K562 (cell line): ENCODE results near the gene EPHA1. TPM values are rescaled to one million over a fixed set of nuclear protein-coding genes. Genes with fewer than 3 reads are reported as not detected.

ENCODE experiments used
- ATAC-seq: fragments of 200-7000 bp; cut with Tn5 transposase; 3 replicates; pipeline ENCODE4 v1.9.1; 2020; ENCODE audit warnings: moderate library complexity
- BruUV-seq: library from RNA; stranded (reverse); fragments of 400-500 nt; replicated peaks from 2 replicates; lab custom pipeline; 2021; lab: Mats Ljungman, UMichigan
- CTCF ChIA-PET: fragments of 300-600 bp; formaldehyde crosslinking; extraction: SDS; loops from one replicate; lab custom pipeline; 2021; ENCODE audit warnings: low intra/inter-chr PET ratio; lab: Yijun Ruan, JAX
- POLR2A ChIA-PET: fragments of 300-600, 350-650 bp; sonication (Branson Sonifier 250); formaldehyde crosslinking; extraction: SDS; loops from one replicate; lab custom pipeline; 2021; ENCODE audit warnings: antibody characterized with exemption, inconsistent platforms; lab: Yijun Ruan, JAX
- DNase-seq, 4 experiments: peaks; one replicate each; pipeline versions ENCODE4 v3.0.0 to v3.0.0-alpha.2; 2011 to 2018; ENCODE audit warnings: low spot score in 3 of 4, mixed read lengths in 3 of 4; ENCODE audit errors: extremely low read depth in 1 of 4
- FAIRE-seq: peaks from 2 replicates; lab custom pipeline; 2011; peaks lifted over from hg19 to GRCh38; lab: Jason Lieb, UNC
- H2AFZ ChIP-seq: 2 replicates; pipeline ENCODE4 v1.6.0; 2011; ENCODE audit warnings: low read depth, low read length, control low read depth, inconsistent platforms
- H3K27ac ChIP-seq: fragments of 200-600 bp; 3 replicates; pipeline ENCODE4 v1.8.0; 2011; ENCODE audit warnings: low read depth, mild to moderate bottlenecking, control low read depth, inconsistent platforms, low read length, moderate library complexity, mixed read lengths; ENCODE audit errors: extremely low read depth
- H3K27me3 ChIP-seq, 2 experiments: fragments of 300-600 bp in 1 of 2; 2 replicates in 1 of 2; 3 replicates in 1 of 2; pipeline versions ENCODE4 v1.6.0 to v1.8.0; 2011; ENCODE audit warnings: inconsistent platforms in 2 of 2, low read length in 2 of 2, mild to moderate bottlenecking in 1 of 2, mixed read lengths in 1 of 2, moderate library complexity in 1 of 2; ENCODE audit not compliant: control insufficient read depth in 2 of 2, insufficient read depth in 2 of 2
- H3K36me3 ChIP-seq: fragments of 300-600 bp; 3 replicates; pipeline ENCODE4 v1.8.0; 2011; ENCODE audit warnings: mild to moderate bottlenecking, low read length, inconsistent platforms; ENCODE audit not compliant: control insufficient read depth, insufficient read depth
- H3K4me1 ChIP-seq, 2 experiments: fragments of 200-600 bp in 1 of 2; replicated peaks in 1 of 2; 2 replicates in 1 of 2; 3 replicates in 1 of 2; pipeline versions ENCODE4 v1.5.1 to v1.8.0; 2011; ENCODE audit warnings: inconsistent platforms in 2 of 2, low read length in 2 of 2, mild to moderate bottlenecking in 1 of 2, mixed read lengths in 1 of 2, moderate library complexity in 1 of 2; ENCODE audit not compliant: control insufficient read depth in 2 of 2, insufficient read depth in 2 of 2
- H3K4me2 ChIP-seq: 2 replicates; pipeline ENCODE4 v1.6.1; 2011; ENCODE audit warnings: low read length, control low read depth, inconsistent platforms, mixed read lengths; ENCODE audit not compliant: insufficient read depth
- H3K4me3 ChIP-seq: fragments of 200-600 bp; sonication (generic), shearing (Covaris generic); 2 replicates; pipeline ENCODE4 v1.5.1; 2016; ENCODE audit warnings: control low read depth, inconsistent platforms
- H3K79me2 ChIP-seq: fragments of 200-600 bp; 3 replicates; pipeline ENCODE4 v1.8.0; 2011; ENCODE audit warnings: low read length, inconsistent platforms; ENCODE audit not compliant: control insufficient read depth, insufficient read depth
- H3K9ac ChIP-seq, 2 experiments: 2 replicates each; pipeline versions ENCODE4 v1.6.0 to v1.6.1; 2011; ENCODE audit warnings: low read depth in 2 of 2, low read length in 2 of 2, control low read depth in 1 of 2, inconsistent platforms in 1 of 2, mild to moderate bottlenecking in 1 of 2, mixed read lengths in 1 of 2; ENCODE audit not compliant: insufficient read depth in 1 of 2
- H3K9me1 ChIP-seq: one replicate; pipeline ENCODE4 v1.6.0; 2011; ENCODE audit warnings: inconsistent platforms, mild to moderate bottlenecking, low read length, moderate library complexity; ENCODE audit not compliant: control insufficient read depth, insufficient read depth
- H3K9me3 ChIP-seq: replicated peaks from 2 replicates; pipeline ENCODE4 v1.5.1; 2011; ENCODE audit warnings: low read depth, low read length, inconsistent platforms; ENCODE audit not compliant: control insufficient read depth, insufficient read depth
- H4K20me1 ChIP-seq: replicated peaks from 2 replicates; pipeline ENCODE4 v1.6.1; 2011; ENCODE audit warnings: low read length, inconsistent platforms, mixed read lengths; ENCODE audit not compliant: control insufficient read depth, insufficient read depth
- CEBPB ChIP-seq: fragments of 450-650 bp; IDR thresholded peaks from 2 replicates; pipeline ENCODE4 v1.6.1; 2016; ENCODE audit warnings: missing genetic modification characterization, missing compliant biosample characterization
- MXI1 ChIP-seq: IDR thresholded peaks from 2 replicates; pipeline ENCODE4 v1.6.1; 2011; ENCODE audit warnings: low read depth, mild to moderate bottlenecking, improper control_type of control experiment, low read length
- NR2C2 ChIP-seq, 2 experiments: fragments of 200-800 bp in 1 of 2; sonication (Bioruptor generic) in 1 of 2; sonication (generic) in 1 of 2; formaldehyde crosslinking in 1 of 2; IDR thresholded peaks; 2 replicates each; pipeline versions ENCODE4 v1.6.1 to v1.8.0; 2016 to 2022; ENCODE audit warnings: mild to moderate bottlenecking in 1 of 2, missing compliant biosample characterization in 1 of 2, missing genetic modification characterization in 1 of 2, missing genetic modification reagents in 1 of 2
- PRMT5 ChIP-seq: sonication (generic); formaldehyde crosslinking; IDR thresholded peaks from 2 replicates; pipeline ENCODE4 v1.5.0; 2020; ENCODE audit warnings: missing genetic modification reagents
- PTBP1 ChIP-seq: fragments of 200-400 bp; formaldehyde crosslinking; IDR thresholded peaks from 2 replicates; pipeline ENCODE4 v1.6.1; 2017; ENCODE audit warnings: low read depth, low read length
- SMARCB1 ChIP-seq: IDR thresholded peaks from 2 replicates; pipeline ENCODE4 v1.6.1; 2011; ENCODE audit warnings: improper control_type of control experiment, low read depth; ENCODE audit not compliant: insufficient read length
- SRSF1 ChIP-seq: fragments of 200-400 bp; formaldehyde crosslinking; IDR thresholded peaks from 2 replicates; pipeline ENCODE4 v1.6.1; 2017; ENCODE audit warnings: mild to moderate bottlenecking, low read depth, low read length, moderate library complexity
- TAF7 ChIP-seq: fragments of 450-650 bp; IDR thresholded peaks from 2 replicates; pipeline ENCODE4 v1.6.1; 2016; ENCODE audit warnings: missing genetic modification characterization, missing compliant biosample characterization
- WGBS: fragments of 100-300 bp; shearing (Covaris generic); methylation state at CpG from one replicate; pipeline ENCODE4 v1.1.6; 2016; ENCODE audit warnings: low coverage, mixed read lengths; ENCODE audit not compliant: insufficient coverage; ENCODE audit errors: missing lambda C conversion rate; 5-methylcytosine and 5-hydroxymethylcytosine counted together
- in situ Hi-C: fragments of 300-500 bp; cut with MboI; formaldehyde crosslinking; loops from 4 replicates; pipeline ENCODE4 v1.15.0; 2018; ENCODE audit warnings: inconsistent platforms, mixed read lengths
- intact Hi-C: fragments of 100-400 bp; cut with micrococcal nuclease; formaldehyde crosslinking; loops from 2 replicates; pipeline ENCODE4 v1.14.2; 2022
- polyA plus RNA-seq, 8 experiments: library from polyadenylated mRNA; depleted of rRNA in 4 of 8; stranded (reverse) in 5 of 8; unstranded in 3 of 8; fragments of >200 nt; fragmentation: Nextera tagmentation in 2 of 8; fragmentation: Illumina TruSeq in 1 of 8; extraction: Ambion mirVana in 2 of 8; extraction: Trizol in 1 of 8; gene quantifications; 2 replicates each; pipeline versions ENCODE4 v1.2.1 to v1.2.3, GENCODE V29; 2011 to 2014; ENCODE audit warnings: inconsistent platforms in 1 of 8, missing spikeins in 1 of 8
- total RNA-seq, 7 experiments: library from RNA; depleted of rRNA in 6 of 7; stranded (reverse); fragments of >200 nt in 6 of 7; fragmentation: Illumina TruSeq in 2 of 7; extraction: Trizol in 2 of 7; gene quantifications; 2 replicates each; pipeline versions ENCODE4 v1.2.1 to v1.2.3, GENCODE V29; 2011 to 2021; ENCODE audit warnings: low replicate concordance in 1 of 7

EPHA1 gene
- total and polyA plus RNA-seq, 9 of the 15 experiments (the other 6 are each of a cell fraction or from before 2014, with no cell fraction given), result 0.22 to 0.57 (median 0.32) TPM; not detected in 6

GRCh38 chr7:143396625-143397556, 11.8 kb downstream of the EPHA1 start:
- H3K27me3 ChIP-seq, result peaks cover 47 to 81% of the 10 kb centered on the region in 2 experiments; a peak in 4 of 5 replicates
- in situ Hi-C loops, result no loop called here
- peaks cover 20% of the 10 kb centered on the region for H4K20me1 ChIP-seq
- H3K9ac ChIP-seq, result no peak overlapping the region
- ChIA-PET CTCF (no interaction called here), POLR2A (interaction anchor here (0.5 to 9.7 kb wide), 7 partner anchors 8 to 27 kb away, joined by 3 to 131 read pairs (median 3); partner anchors contain the start of gene EPHA1)
- H3K4me3 ChIP-seq, result no peak overlapping the region
- no peaks in the 10 kb centered on the region for H3K9me3 ChIP-seq
- no TSS peak for BruUV-seq
- H3K27ac ChIP-seq, result no peak overlapping the region
- no peak overlapping the region for H2AFZ ChIP-seq
- TF ChIP-seq TAF7 (tag), result no peak
- no peak for TF ChIP-seq PTBP1
- TF ChIP-seq MXI1, result no peak
- TF ChIP-seq NR2C2 (CRISPR knock-in tag; IDR thresholded peaks at IDR 0.05), result 0 out of 2 replicates have a peak, but pooled peaks have one; percentile 27
- TF ChIP-seq NR2C2 (tag; IDR thresholded peaks at IDR 0.05), result no peak
- TF ChIP-seq SMARCB1, result no peak
- no peak for TF ChIP-seq SRSF1
- TF ChIP-seq CEBPB (tag), result 0 out of 2 replicates have a peak, but pooled peaks have one; percentile 25
- no peak for TF ChIP-seq PRMT5 (CRISPR knock-in tag)
- FAIRE-seq (no peak), DNase-seq (no peak), ATAC-seq (peak; percentile 3; the same call in 1 of the 3 replicates)
- peaks cover 3% of the 10 kb centered on the region for H3K9me1 ChIP-seq
- no peaks in the 10 kb centered on the region for H3K79me2 ChIP-seq
- peaks cover under 1% of the 10 kb centered on the region; the same call in 1 of the 3 replicates for H3K36me3 ChIP-seq
- no peak overlapping the region for H3K4me2 ChIP-seq
- peaks cover 0 to 12% of the 10 kb centered on the region in 2 experiments; a peak in 2 of 5 replicates for H3K4me1 ChIP-seq
- 16% methylated on average over 28 of the region's 28 CpGs for WGBS
- intact Hi-C loops, result no loop called here
